RCC 7860 (cell line): ENCODE measurements around the gene PDZRN4.
"Not testable (repeated sequence)": the region's sequence is repeated elsewhere in the genome, so short reads cannot be mapped to it uniquely, and the experiment has no call there.

Source experiments
- DNase-seq: peaks from one replicate; pipeline ENCODE4 v3.0.0-alpha.2; 2015; ENCODE audit warnings: low spot score
- FAIRE-seq: peaks from 2 replicates; lab custom pipeline; 2012; peaks lifted over from hg19 to GRCh38; lab: Jason Lieb, UNC

PDZRN4 gene

DNA sequence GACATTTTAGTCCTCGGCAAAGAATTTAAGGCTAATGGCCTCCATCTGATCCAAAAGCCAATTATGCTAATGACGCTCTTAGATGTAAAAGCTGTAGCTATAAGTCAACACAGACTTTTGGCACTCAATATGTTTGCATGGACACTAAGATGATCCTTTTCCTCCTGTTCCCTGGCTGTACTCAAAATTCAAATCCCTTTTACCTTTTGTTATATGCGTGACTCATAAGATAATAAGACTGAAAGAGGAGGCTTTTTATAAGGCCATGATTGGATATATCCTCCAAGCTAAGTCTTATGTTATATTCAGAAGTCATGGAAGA lies 89.8 kb downstream of the PDZRN4 start:
- FAIRE-seq, result no peak
- no peak for DNase-seq

GRCh38 chr12:41280341-41281095 lies 92.4 kb downstream of the PDZRN4 start:
- not testable (repeated sequence) for DNase-seq, FAIRE-seq

- not testable (repeated sequence) for FAIRE-seq, DNase-seq
Observed at GRCh38 chr12:41285470-41285869, 97.3 kb downstream of the PDZRN4 start.

GRCh38 chr12:41286426-41286825 lies 98.3 kb downstream of the PDZRN4 start:
- no peak for FAIRE-seq

GRCh38 chr12:41287500-41288141 lies 99.5 kb downstream of the PDZRN4 start:
- FAIRE-seq, result no peak
- no peak for DNase-seq

More at GRCh38 chr12:41286426-41286825, 98.3 kb downstream of the PDZRN4 start:
- DNase-seq, result no peak

DNA sequence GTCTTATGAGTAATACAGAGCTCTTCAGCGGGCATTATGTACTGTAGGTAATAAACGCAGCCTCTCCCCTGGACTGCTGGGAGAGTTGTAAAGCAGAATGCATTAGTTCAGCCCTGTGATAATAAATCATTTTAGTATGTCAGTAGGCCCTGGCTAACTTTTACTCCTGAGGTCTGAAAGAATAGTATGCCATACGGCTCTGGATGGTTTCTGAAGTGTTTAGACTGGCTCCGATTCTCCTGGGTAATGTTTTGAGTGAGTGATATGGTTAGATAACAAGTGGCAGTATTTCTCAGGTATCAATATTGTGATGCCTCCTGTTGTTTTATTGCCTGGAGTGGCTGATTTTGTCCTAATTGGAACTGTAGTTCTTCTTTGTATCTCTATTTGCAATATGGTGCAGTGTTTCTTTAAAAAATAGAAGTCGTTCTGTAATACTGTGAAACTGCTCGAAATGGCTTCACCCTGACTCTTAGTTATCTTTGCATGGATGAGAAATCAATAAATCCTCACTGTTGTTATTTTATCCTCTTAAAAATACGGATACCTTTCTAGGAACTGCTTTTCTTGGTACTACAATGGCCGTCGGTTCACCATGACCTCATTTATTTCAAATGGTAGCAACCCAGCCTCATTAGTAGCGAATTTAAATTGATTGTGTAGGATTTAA lies 100.2 kb downstream of the PDZRN4 start:
- DNase-seq, result no peak
- no peak for FAIRE-seq

GRCh38 chr12:41289501-41289900 lies 101.4 kb downstream of the PDZRN4 start:
- DNase-seq (no peak), FAIRE-seq (no peak)

- DNase-seq (no peak), FAIRE-seq (no peak)
Observed at GRCh38 chr12:41293011-41293410, 104.9 kb downstream of the PDZRN4 start.

- no peak for DNase-seq
- no peak for FAIRE-seq
Observed at GRCh38 chr12:41293461-41293860, 105.3 kb downstream of the PDZRN4 start.

- no peak for FAIRE-seq
- DNase-seq, result no peak
Observed at GRCh38 chr12:41302979-41303403, 114.9 kb downstream of the PDZRN4 start.

DNA sequence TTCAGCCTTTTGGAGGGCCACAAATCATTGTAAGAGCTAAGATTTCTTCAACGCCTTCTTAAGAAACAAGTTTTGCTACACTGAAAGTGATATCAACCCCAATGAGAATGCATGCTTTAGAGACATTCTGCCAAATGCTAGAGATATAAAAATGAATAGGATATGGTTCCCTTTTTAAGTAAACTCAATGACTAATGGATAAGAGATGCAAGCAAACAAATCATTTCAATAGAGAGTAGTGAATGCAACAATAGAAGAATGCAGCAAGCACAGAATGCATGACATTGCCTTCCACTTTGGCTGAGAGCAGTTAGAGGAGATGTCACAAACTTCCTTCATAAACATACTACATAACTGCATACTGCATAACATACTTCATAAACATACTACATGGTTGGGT lies 116.4 kb downstream of the PDZRN4 start:
- no peak for FAIRE-seq

GRCh38 chr12:41310367-41310766 lies 122.2 kb downstream of the PDZRN4 start:
- no peak for FAIRE-seq

More for the DNA sequence above, 116.4 kb downstream of the PDZRN4 start:
- DNase-seq, result no peak

DNA sequence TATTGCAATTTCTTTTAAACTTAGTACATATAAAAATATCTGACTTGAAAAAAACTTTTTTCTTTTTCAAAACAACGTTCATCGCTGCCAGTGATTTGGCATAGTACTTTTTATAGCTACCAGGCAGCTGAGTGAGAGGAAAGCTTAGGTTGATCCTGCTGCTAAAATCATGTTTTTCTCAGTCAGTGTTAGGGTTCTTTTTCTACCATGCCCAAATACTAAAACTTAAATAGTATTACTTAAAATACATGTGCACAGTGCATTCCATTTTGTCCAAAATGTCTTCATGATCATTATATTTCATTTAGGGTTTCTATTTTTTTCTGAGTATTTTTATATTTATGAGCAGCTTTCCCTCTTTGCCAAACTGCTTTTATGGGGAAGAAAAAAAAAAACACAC lies 123.8 kb downstream of the PDZRN4 start:
- DNase-seq, result no peak
- FAIRE-seq, result no peak

More at GRCh38 chr12:41310367-41310766, 122.2 kb downstream of the PDZRN4 start:
- DNase-seq, result no peak

DNA sequence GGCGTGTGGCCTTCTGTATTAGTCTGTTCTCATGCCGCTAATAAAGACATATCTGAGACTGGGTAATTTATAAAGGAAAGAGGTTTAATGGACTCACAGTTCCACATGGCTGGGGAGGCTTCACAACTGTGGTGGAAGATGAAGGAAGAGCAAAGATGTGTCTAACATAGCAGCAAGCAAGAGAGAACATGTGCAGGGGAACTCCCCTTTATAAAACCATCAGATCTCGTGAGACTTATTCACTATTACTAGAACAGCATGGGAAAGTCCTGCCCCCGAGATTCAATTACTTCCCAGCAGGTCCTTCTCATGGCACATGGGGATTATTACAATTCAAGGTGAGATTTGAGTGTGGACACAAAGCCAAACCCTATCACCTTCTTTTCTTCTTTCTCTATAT lies 124.3 kb downstream of the PDZRN4 start:
- not testable (repeated sequence) for DNase-seq, FAIRE-seq

DNA sequence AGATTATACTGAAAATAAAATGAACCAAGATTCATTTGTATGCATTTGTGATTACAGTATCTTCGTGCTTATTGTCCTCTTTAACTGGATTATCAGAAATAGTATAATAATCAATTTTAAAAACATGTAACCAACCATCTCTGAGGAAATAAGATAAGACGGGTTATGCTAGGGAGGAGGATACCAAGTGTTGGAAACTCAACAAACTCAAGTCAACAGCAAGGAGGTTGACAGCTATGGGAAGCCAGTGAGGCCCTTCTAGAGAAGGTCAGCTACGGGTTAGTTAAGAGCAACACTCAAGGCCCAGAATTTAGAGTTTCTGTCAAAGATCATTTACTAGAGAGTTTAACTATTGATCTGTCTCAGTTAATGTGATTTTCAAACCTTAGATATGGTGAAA lies 137.2 kb downstream of the PDZRN4 start:
- FAIRE-seq, result no peak
- no peak for DNase-seq

DNA sequence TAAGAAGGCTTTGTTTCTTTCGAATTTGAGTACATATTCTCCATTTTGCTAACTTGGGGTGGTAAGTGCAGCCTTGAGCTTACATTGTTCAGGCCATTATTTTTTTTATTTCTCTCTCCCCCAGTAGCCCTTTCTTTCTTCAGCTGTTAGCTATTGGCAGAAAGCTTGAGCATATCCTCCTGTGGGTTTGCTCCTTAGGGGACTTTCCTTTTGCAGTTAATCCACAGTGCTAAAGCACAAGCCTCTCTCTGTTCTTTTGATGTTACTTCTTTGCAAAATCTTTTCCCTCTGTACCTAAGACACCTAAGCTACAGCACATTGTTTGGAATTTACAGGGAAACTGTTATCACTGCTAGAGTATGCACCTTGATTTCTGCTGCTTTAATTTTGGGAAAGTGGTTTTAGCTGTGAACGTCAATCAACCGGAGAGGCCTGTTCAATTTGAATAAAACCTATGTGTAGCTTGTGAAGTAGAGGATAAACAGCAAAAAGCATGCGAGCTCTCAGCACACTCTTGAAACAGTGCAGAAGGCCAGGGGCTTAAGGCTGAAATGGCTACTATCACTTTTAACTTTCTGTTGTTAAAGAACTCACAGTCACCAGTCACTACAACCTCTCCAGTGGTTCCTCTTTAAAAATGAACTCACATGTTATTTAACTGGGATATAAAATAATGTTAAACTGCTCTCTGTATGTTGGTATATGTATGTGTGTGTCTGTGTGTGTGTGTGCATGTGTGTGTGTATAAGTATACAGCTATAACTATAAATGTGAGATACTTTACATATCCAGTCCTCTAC lies 139.2 kb downstream of the PDZRN4 start:
- FAIRE-seq (no peak), DNase-seq (no peak)

GRCh38 chr12:41333974-41334373 lies 145.9 kb downstream of the PDZRN4 start:
- no peak for DNase-seq
- no peak for FAIRE-seq

DNA sequence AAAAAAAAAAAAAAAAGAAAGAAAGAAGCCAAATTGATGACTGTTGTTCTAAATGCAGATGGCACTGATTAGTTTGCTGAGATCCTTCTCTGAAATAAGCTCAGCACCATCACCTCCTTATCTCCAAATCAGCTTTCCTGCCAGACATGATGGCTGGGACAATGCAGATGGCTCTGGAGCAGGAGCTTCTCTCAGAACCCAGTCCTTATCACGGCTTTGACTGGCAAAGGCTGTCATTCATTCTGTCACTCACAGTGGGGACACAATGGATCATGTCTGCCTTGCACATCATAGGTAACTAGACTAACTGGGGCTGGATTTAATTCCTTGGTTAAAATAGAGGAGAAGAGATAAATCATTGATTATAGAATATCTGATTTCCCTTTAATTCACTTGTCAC lies 146.3 kb downstream of the PDZRN4 start:
- DNase-seq (no peak), FAIRE-seq (no peak)

DNA sequence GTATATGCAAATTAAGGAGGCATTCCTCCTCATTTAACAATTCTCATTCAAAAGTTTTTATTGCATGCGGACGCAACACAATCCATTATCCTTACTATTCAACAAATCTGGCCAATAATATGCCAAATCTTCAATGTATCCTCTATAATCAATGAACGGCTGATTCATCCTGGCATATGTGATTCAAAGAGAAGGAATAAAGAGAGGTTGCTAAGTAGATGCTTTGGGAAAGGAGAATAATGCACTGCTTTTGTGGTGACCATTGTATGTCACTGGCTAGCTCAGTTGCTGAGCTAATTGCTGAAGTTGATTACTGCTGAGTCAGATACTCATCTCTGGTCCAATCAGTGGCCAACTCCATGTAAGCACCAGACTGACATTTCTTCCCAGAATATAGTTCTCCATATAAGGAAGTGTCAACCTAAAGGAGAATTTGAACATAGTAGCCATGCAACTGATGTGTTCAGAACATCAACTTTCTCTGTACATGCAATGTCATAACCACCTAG lies 148.0 kb downstream of the PDZRN4 start:
- DNase-seq (no peak), FAIRE-seq (no peak)

- no peak for DNase-seq
- no peak for FAIRE-seq
Observed at GRCh38 chr12:41339784-41340183, 151.7 kb downstream of the PDZRN4 start.
